ENCODE measurements around the gene KIFC3. TPM values are rescaled to one million over a fixed set of nuclear protein-coding genes. Genes with fewer than 3 reads are reported as not detected.

KIFC3 gene
- not detected for total RNA-seq

GRCh38 chr16:57802341-57803133, at the start of gene KIFC3:
TSS of gene KIFC3 (minus strand) at chr16:57802491. CDS start at chr16:57798243, 4,248 bp downstream.

GRCh38 chr16:57735755-57736418, 66.4 kb downstream of the KIFC3 start, which contains the start of gene KATNB1:
TSS of gene KATNB1 (plus strand) at chr16:57735770. CDS start at chr16:57737244, 1,474 bp downstream.

Small RNA genes lying within 50 kb of the gene (microRNA-seq; reads per million reads assigned to microRNA genes)
- gene MIR6772 (ENCODE audit: borderline microRNAs expressed, borderline replicate concordance): not detected

Other genes with a start within 250 kb of the KIFC3 start
- gene ADGRG1, start 173.9 kb downstream of the KIFC3 start, total RNA-seq: under 1 TPM; 0.48 to 0.63 TPM
- gene ADGRG3, start 134.2 kb downstream of the KIFC3 start, total RNA-seq: not detected
- not detected for gene DRC7, start 107.7 kb downstream of the KIFC3 start, total RNA-seq
- 10 to 100 TPM; 27.6 to 28.2 TPM for gene KATNB1, start 66.7 kb downstream of the KIFC3 start, total RNA-seq
- not detected for gene CNGB1, start 168.6 kb upstream of the KIFC3 start, total RNA-seq
- 10 to 100 TPM; 19.3 to 19.6 TPM for gene ZNF319, start 198.2 kb upstream of the KIFC3 start, total RNA-seq
- 10 to 100 TPM; 44.2 to 48.9 TPM for gene USB1, start 198.9 kb upstream of the KIFC3 start, total RNA-seq
- gene MMP15, start 223.3 kb upstream of the KIFC3 start, total RNA-seq: under 1 TPM; 0.63 to 0.99 TPM